Activated CD4-positive, alpha-beta T cell treated with anti-CD3 and anti-CD28 coated beads, Interleukin-2, amount 50 U/mL, for 48 hours (primary cell): ENCODE data around the gene POU2F2.

Experiments
- DNase-seq, 2 experiments: peaks; one replicate each; pipeline ENCODE4 v3.0.0-alpha.2; 2020

POU2F2 gene

GRCh38 chr19:42098781-42099180, 33.5 kb downstream of the POU2F2 start:
- DNase-seq, result no peak

- DNase-seq, result no peak
Measured at GRCh38 chr19:42097461-42097860, 34.8 kb downstream of the POU2F2 start.

GRCh38 chr19:42096255-42096837, 35.9 kb downstream of the POU2F2 start:
- no peak for DNase-seq

GRCh38 chr19:42095814-42096230, 36.4 kb downstream of the POU2F2 start:
- peak in 1 of 2 experiments; percentile 19 for DNase-seq

GRCh38 chr19:42095142-42095813, 37.0 kb downstream of the POU2F2 start:
- no peak for DNase-seq

GRCh38 chr19:42093926-42094325, 38.3 kb downstream of the POU2F2 start:
- no peak for DNase-seq

GRCh38 chr19:42093505-42093904, 38.7 kb downstream of the POU2F2 start:
- DNase-seq, result no peak

GRCh38 chr19:42092350-42092749, 39.9 kb downstream of the POU2F2 start:
- DNase-seq, result peak; percentile 39 to 51

- no peak for DNase-seq
Measured at GRCh38 chr19:42091742-42092141, 40.5 kb downstream of the POU2F2 start.

- DNase-seq, result no peak
Measured at GRCh38 chr19:42091300-42091699, 40.9 kb downstream of the POU2F2 start.

- DNase-seq, result no peak
Measured at GRCh38 chr19:42090672-42091071, 41.6 kb downstream of the POU2F2 start.

- no peak for DNase-seq
Measured at GRCh38 chr19:42089772-42090171, 42.5 kb downstream of the POU2F2 start.

- DNase-seq, result no peak
Measured at GRCh38 chr19:42089191-42089750, 43.0 kb downstream of the POU2F2 start.

GRCh38 chr19:42088471-42089190, 43.6 kb downstream of the POU2F2 start:
- DNase-seq, result no peak

GRCh38 chr19:42086770-42087550, 45.3 kb downstream of the POU2F2 start:
- no peak for DNase-seq

- DNase-seq, result no peak
Measured at GRCh38 chr19:42086188-42086736, 46.0 kb downstream of the POU2F2 start.

GRCh38 chr19:42083537-42083936, 48.7 kb downstream of the POU2F2 start:
- no peak for DNase-seq

GRCh38 chr19:42081584-42082203, 50.6 kb downstream of the POU2F2 start:
- DNase-seq, result no peak

GRCh38 chr19:42080764-42081375, 51.4 kb downstream of the POU2F2 start:
- no peak for DNase-seq

- no peak for DNase-seq
Measured at GRCh38 chr19:42079886-42080763, 52.1 kb downstream of the POU2F2 start.

- DNase-seq, result no peak
Measured at GRCh38 chr19:42079276-42079669, 53.0 kb downstream of the POU2F2 start.
